Stomach (tissue), 4 donors: ENCODE results near the gene COMMD9.

Source experiments
- CTCF ChIP-seq, 7 experiments: fragments of 450-650 bp in 4 of 7; fragments of 200-600 bp in 3 of 7; sonication (generic) in 3 of 7; IDR thresholded peaks; one replicate each; pipeline ENCODE4 v1.5.1; 2016 to 2019; ENCODE audit warnings: antibody characterized with exemption in 7 of 7, control low read depth in 2 of 7, mild to moderate bottlenecking in 1 of 7
- POLR2A ChIP-seq, 4 donors: fragments of 450-650 bp; IDR thresholded peaks; one replicate each; pipeline ENCODE4 v1.6.1; 2016; ENCODE audit warnings: antibody characterized with exemption in 4 of 4, control low read depth in 2 of 4, mild to moderate bottlenecking in 1 of 4, moderate library complexity in 1 of 4

GRCh38 chr11:36243641-36244040 is 45.6 kb downstream of the COMMD9 start:
- TF ChIP-seq POLR2A (IDR thresholded peaks at IDR 0.05) (no peak), CTCF (IDR thresholded peaks at IDR 0.05) (no peak)
